GM19467 (cell line): ENCODE measurements around the gene ZNF423.

ENCODE experiments used
- ATAC-seq: cut with Tn5 transposase; IDR thresholded peaks from one replicate; pipeline ENCODE4 v1.9.1; 2021; ENCODE audit warnings: mild to moderate bottlenecking, moderate library complexity; ENCODE audit not compliant: unreplicated experiment

The ZNF423 gene

GRCh38 chr16:49756775-49757558, 98.9 kb downstream of the ZNF423 start:
- ATAC-seq: no peak

GRCh38 chr16:49755716-49756505, 100.0 kb downstream of the ZNF423 start:
- no peak for ATAC-seq

GRCh38 chr16:49755313-49755620, 100.6 kb downstream of the ZNF423 start:
- no peak for ATAC-seq

- no peak for ATAC-seq
Observed at GRCh38 chr16:49754495-49755312, 101.2 kb downstream of the ZNF423 start.

DNA sequence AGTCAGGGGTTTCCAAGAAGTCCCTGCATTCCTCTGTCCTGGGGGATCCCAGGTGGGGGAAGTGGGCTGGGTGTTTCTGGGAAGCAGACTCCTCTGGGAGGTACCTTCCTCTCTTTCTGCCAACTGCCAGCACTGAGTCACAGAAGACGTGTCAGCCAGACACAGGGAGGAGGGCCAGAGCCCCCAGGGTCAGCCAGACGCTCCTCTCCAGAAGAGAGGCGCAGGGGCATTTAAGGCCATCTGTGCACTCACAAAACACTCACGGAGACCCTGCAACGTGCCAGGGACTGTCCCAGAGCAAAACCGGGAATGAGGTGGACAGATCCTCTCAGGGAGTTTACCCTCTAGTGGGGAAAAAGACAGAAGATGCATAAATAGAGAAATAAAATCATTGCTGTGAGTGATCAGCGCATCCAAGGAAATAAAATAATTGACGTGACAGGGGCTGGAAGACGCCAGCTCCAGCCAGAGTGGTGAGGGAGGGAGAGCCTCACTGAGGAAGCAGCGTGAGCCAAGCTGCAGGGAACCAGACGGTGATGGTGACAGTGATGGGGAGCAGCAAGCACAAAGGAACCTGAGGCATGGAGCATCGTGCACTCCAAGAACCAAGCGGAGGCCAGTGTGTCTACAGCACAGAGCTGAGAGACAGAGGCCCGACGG, 105.4 kb downstream of the ZNF423 start:
- ATAC-seq: no peak

- no peak for ATAC-seq
Observed at GRCh38 chr16:49749816-49750215, 106.1 kb downstream of the ZNF423 start.

GRCh38 chr16:49748322-49748721, 107.6 kb downstream of the ZNF423 start:
- no peak for ATAC-seq

DNA sequence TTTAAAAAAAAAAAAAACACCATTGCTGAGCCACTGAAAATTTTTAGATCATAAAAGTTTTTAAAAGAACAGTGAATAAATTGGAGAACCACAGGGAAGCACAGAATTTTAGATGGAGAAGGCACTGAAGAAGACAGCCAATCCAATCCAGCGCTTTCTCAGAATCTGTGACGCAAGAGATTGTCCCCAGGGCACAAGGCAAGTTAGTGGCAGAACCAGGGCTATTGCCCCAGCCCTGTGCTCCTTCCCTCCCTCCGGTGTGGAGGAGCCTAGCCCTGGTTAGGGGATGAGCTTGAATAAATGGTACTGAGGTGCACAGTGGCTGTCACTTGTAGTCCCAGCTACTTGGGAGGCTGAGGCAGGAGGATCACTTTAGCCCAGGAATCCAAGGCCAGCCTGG, 108.3 kb downstream of the ZNF423 start:
- ATAC-seq: no peak

DNA sequence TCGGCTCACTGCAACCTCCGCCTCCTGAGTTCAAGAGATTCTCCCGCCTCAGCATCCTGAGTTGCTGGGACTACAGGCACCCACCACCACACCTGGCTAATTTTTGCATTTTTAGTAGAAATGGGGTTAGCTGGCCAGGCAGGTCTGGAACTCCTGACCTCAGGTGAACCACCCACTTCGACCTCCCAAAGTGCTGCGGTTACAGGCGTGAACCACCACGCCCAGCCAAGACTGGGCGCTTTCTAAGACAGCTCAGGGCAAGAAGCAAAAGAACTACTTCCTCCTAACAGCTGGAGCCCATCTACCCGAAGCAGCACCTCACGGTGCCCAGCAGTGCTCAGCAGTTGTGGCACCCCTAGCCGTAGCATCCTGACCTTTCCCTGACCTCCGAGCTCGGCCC, 109.4 kb downstream of the ZNF423 start:
- ATAC-seq: no peak

DNA sequence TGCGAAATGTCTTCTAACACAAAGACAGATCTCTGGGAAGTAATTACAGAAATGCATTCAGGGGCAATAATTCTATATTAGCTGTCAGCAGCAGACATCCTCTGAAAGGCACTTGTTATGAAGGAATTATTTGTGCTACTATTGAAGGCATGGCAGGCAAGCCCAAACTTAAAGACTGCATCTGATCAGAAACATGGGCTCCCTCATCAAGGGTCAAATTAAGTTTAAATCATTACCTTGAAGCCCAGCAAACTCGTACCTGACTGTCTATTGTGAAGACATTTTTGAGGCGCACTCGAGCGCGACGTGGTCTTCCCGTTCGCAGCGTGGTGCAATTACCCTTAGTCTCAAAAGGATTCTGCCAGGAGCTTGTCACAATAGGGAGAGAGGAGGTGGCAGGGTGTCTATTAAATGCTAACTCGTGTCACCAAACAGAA, 110.6 kb downstream of the ZNF423 start:
- no peak for ATAC-seq

DNA sequence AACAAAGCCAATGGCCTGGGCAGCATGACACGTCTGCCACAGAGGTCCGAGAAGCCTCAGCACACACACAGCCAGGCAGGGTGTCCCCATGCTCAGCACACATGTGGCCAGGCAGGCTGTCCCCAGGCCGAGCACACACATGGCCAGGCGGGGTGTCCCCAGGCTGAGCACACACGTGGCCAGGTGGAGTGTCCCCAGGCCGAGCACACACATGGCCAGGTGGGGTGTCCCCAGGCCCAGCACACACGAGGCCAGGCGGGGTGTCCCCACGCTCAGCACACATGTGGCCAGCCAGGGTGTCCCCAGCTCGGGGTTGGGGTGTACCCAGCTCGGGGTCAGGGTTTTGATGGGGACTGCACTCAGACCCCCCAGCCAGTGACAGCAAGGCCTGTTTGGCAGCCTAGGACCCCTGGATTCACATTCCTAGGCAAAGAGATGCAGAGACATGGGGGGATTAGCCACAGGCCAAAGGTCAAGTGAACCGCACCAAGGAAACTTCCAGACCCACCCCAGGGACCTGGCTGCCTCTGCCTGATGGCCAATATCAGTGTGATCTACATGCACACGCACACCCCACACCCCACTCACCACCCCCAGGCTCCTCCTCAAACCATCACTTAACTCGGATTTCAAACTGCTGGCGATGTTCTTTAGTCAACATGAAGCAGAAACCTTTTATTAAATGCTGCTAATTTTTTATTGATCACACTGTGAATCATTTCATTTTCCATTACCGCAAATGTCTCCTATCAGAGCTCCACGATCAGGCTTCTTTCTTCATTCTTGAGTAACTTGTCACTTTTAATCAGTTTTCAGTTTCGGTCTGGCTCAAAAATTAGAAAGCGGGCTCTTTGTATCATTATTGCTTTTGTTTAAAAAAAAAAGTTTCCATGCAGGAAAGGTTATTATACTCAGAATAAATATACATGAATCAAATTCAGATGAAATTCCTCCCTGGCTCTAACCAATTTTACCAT, 111.4 kb downstream of the ZNF423 start:
- no peak for ATAC-seq

DNA sequence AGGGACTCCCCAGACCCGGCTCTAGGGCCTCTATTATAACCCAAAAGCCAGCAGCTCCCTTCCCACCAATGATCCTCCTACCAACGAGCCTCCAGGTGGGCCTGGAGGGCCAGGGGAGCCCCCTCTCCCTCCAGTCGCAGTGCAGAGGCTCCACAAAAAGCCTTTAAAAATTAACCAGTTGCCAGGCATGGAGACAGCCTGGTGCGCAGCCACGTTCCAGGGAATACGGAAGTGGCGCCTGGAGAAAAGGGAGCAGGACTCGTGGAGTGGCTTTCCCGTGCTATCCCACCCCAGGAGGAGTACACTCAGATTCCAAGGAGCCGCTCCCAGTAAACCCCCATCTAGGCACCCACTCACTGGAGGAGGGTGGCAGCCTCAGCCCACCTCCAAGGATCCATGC, 112.3 kb downstream of the ZNF423 start:
- ATAC-seq: no peak

DNA sequence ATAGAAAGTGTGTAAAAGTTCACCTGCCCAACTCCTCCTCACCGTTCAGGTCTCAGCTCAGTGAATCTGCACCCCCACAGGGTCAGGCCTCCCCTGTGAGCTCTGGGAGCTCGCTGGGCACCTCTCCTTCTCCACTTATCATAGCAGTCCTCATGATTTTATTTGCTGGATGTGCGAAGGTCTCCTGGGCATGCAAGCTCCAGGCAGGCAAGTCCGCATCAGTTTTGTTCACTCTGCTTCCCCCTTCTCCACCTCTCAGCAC, 112.8 kb downstream of the ZNF423 start:
- no peak for ATAC-seq

DNA sequence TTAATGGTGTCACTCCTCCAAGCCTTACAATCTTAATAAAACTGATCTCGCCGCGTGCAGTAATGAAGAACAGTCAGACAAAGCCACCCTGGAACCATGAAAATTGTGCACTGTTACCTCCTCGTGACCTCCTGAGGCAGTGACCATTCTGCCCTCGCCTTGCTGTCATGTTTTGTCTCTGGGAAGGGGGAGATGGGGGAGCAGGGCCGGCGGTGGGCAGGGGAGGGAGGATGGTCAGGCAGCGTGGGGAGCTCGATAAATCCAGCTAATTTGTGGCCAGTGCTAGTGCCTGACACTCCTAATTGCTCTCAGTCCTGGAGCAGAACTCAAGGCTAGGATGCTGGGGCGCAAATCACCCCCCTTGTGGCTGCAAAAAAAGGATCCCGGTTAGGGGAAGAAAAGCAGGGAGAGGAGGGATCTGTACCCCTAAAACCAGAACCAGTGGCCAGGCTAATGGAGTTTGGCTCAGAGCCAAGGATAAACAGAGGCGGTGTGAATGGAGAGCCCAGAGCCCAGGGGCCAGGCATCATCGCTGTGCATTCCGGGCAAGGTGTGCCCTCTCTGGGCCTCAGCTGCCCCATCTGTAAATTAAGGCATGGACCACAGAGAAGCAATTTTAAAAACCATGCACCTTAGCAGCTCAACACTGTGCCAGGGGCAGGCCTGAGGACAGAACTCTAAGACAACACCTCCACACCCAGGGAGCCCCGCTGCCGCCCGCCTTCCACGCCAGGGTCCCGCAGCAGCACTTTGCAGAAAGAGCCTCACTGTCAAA, 113.3 kb downstream of the ZNF423 start:
- no peak for ATAC-seq

DNA sequence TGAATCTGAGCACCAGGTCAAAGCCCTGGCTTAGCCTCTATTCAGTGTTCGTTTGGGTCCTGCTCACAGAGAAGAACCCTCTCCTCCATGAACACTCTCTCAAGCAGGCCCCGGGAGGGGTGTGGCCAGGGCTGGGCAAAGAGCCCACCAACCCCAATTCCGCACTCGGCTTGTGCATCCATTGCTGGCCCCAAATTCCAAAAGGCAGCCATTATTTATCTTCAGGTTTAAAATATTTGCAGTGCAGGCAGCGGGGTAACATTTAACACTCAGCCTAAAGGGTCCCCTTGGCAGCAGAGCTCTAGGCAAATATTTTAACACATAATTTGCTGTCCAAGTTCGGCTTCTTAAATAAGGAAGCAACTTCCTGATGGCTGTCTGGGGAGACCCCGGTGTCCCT, 115.7 kb downstream of the ZNF423 start:
- ATAC-seq: no peak

DNA sequence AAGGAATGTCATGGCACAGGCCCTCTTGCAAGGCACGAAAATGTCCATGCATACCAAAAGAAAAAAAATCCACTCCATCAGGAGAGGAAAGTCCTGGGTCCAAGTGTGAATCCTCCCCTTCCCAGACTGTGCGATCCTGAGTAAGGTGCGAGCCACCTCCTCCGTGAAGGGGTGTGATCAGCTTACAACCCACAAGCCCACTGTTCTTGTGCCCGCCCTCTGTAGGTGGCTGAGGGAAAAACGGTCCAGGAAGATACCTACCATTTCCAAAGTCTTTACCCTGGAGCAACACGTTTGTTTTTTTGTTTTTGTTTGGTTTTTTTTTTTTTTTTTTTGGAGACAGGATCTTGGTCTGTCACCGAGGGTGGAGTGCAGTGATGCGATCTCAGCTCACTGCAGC, 116.5 kb downstream of the ZNF423 start:
- no peak for ATAC-seq

DNA sequence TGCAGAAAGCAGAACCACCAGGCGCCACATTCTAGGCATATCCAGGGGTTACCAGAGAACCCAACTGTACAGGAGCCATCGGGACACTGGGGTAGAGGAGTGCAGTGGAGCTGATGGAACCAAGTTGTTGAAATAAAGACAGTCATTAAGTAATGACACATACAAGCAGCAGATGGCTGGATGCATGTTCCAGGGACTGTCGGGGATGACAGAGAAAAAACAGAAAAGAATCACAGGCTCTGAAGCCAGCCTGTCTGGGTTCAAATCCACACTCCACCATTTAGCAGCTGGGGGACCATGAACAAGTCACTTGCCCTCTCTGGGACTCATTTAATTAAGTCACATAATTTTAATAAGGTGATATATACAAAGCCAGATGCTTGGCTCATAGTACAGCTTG, 117.1 kb downstream of the ZNF423 start:
- no peak for ATAC-seq

DNA sequence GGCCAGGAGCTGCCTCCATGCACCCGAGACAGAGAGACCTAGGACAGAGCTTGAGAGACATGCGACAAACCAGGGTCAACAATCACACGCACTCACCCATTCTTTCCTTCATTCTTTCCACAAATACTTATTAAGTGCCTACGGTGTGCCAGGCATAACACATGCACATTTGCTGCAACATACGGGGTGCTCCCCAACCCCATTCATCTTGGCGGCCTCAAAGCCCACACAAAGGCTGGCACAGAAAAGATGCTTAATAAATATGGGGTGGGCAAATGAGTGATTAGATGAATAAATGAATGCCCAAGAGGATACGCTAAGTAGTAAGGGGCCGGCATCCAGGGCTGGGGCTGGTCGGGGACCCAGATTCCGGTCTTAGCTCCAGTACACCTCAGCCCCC, 117.9 kb downstream of the ZNF423 start:
- no peak for ATAC-seq

- no peak for ATAC-seq
Observed at GRCh38 chr16:49737541-49737940, 118.4 kb downstream of the ZNF423 start.
